Measurements from ENCODE around the gene KCTD14. TPM values are rescaled to one million over a fixed set of nuclear protein-coding genes. Genes with fewer than 3 reads are reported as not detected.
A peak's percentile ranks its signal among the peaks of the same experiment; 100 is the strongest.

The KCTD14 gene
- total RNA-seq, 2 donors from 2014 or later: 8.6 to 12.8 TPM

DNA sequence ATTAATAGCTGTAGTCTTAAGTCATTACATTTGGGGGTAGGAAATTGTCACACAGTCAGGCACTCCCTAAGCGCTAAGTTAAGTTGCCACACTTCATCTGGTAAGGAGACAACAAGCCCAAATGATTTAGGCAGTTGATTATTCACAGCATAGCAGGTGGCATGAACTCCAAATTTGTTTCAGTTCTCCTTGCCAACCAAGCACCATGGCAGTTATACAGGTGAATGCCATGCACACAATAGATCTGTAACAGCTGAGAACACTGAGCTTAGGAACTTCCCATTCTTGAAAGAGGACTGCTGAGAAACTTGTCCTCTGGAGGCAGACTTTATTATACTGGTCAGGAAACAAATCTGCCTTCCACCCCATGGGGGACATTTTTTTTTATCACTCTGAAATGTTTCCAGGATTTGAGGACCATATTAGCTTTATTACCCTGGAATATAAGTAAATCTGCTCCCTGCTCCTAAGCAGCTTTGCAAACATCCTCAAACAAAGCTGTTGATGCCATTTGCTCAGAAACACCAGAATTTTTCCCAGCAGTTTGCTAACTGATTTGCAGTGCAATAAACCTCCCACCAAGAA is 23.5 kb downstream of the KCTD14 start:
- no peak overlapping the region for H3K27ac ChIP-seq (ENCODE audit: low read depth, low read length)
- no peaks in the 10 kb centered on the region for H3K36me3 ChIP-seq (ENCODE audit: control insufficient read depth, insufficient read depth, low read length)
- peaks cover 8% of the 10 kb centered on the region for H3K27me3 Mint-ChIP-seq (ENCODE audit: insufficient read depth)
- H3K9me3 ChIP-seq (ENCODE audit: control insufficient read depth, low read length): no peaks in the 10 kb centered on the region
- TF ChIP-seq, protein P1, sequence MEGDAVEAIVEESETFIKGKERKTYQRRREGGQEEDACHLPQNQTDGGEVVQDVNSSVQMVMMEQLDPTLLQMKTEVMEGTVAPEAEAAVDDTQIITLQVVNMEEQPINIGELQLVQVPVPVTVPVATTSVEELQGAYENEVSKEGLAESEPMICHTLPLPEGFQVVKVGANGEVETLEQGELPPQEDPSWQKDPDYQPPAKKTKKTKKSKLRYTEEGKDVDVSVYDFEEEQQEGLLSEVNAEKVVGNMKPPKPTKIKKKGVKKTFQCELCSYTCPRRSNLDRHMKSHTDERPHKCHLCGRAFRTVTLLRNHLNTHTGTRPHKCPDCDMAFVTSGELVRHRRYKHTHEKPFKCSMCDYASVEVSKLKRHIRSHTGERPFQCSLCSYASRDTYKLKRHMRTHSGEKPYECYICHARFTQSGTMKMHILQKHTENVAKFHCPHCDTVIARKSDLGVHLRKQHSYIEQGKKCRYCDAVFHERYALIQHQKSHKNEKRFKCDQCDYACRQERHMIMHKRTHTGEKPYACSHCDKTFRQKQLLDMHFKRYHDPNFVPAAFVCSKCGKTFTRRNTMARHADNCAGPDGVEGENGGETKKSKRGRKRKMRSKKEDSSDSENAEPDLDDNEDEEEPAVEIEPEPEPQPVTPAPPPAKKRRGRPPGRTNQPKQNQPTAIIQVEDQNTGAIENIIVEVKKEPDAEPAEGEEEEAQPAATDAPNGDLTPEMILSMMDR (conservative IDR thresholded peaks at IDR 0.05): no peak
- no peak overlapping the region for H3K9ac ChIP-seq (ENCODE audit: extremely low read depth, low read length, poor library complexity, severe bottlenecking)
- no peak overlapping the region for H3K4me3 ChIP-seq (ENCODE audit: low read length)
- no peaks in the 10 kb centered on the region for H3K27me3 ChIP-seq (ENCODE audit: control insufficient read depth, insufficient read depth, low read length, poor library complexity, severe bottlenecking)
- 90 to 98% methylated on average over 1 of the region's 1 CpG for WGBS, 2 experiments (ENCODE audit: insufficient coverage in 1 of 2, insufficient read length in 1 of 2)
- H3K4me1 Mint-ChIP-seq: peaks cover 9% of the 10 kb centered on the region
- no peak for DNase-seq
- no peaks in the 10 kb centered on the region for H3K36me3 Mint-ChIP-seq (ENCODE audit: low read depth)
- no peaks in the 10 kb centered on the region for H3K4me1 ChIP-seq (ENCODE audit: control insufficient read depth, insufficient read depth, low read length)
- no peak overlapping the region for H3K4me3 Mint-ChIP-seq
- no peaks in the 10 kb centered on the region for H3K9me3 Mint-ChIP-seq
- H3K27ac Mint-ChIP-seq: no peak overlapping the region

DNA sequence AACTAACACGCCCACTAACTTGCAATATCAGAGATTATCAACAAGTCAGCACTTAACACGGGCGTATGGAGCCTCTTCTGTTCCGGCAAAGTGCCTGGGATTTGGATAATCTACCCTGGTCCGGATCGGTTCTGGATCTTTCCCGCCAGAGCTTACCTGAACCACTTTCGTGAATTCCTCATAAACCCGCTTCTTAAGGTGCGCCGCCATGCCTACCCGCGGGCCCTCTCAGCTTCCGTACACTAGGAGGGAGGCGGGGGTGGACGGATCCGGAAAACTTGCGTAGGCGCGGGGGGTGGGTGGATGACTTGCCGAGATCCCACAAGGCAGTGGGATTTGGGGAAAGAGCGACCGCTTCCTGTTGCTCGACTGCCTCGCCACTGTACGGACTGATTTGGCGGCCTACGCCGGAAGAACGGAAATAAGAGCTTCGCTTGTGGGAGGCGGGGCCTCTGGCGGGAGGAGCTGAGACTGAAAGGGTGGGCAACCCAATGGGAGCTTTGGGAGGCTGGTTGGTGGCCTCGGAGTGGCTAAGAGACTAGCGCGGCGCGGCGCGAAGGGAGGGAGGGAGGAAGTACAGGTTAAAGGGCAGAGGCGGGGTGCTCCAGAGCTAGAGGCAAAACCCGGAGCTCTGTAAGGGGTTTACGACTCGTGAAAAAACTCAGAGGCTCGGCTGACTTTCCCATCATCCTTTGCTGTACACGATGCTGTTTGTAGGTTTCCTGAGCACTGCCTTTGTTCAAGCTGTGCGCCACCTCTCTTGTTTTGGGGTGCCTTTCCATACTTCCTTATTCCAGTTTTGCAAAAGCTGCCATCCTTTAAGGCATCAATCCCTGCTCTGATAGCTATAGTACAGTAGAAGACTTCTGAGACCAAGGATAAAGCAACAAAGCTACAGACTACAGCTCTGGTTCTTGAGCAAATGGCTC is 28.4 kb downstream of the KCTD14 start, which contains the start of gene INTS4:
Gene INTS4 (minus strand): TSS at position 235 of the 929 bp plus-strand sequence. CDS start 25 bp downstream, at position 210.
- H3K9me3 ChIP-seq (ENCODE audit: control insufficient read depth, low read length): no peaks in the 10 kb centered on the region
- no peaks in the 10 kb centered on the region for H3K4me1 ChIP-seq (ENCODE audit: control insufficient read depth, insufficient read depth, low read length)
- peaks cover 2% of the 10 kb centered on the region for H3K27me3 Mint-ChIP-seq (ENCODE audit: insufficient read depth)
- H3K9me3 Mint-ChIP-seq: no peaks in the 10 kb centered on the region
- peaks cover 3% of the 10 kb centered on the region for H3K4me1 Mint-ChIP-seq
- H3K4me3 ChIP-seq (ENCODE audit: low read length): peak within 1 kb of the TSS; percentile 96
- 0 to 1% methylated on average over 24 to 47 of the region's 47 CpGs for WGBS, 2 experiments (ENCODE audit: insufficient coverage in 1 of 2, insufficient read length in 1 of 2)
- H3K36me3 Mint-ChIP-seq (ENCODE audit: low read depth): peaks cover 6% of the 10 kb centered on the region
- peak; percentile 100 for DNase-seq
- H3K36me3 ChIP-seq (ENCODE audit: control insufficient read depth, insufficient read depth, low read length): peaks cover 7% of the 10 kb centered on the region
- peak within 1 kb of the TSS; percentile 91 for H3K4me3 Mint-ChIP-seq
- H3K27ac ChIP-seq (ENCODE audit: low read depth, low read length): peak within 1 kb of the TSS; percentile 86
- no peaks in the 10 kb centered on the region for H3K27me3 ChIP-seq (ENCODE audit: control insufficient read depth, insufficient read depth, low read length, poor library complexity, severe bottlenecking)
- peak within 1 kb of the TSS; percentile 83 for H3K9ac ChIP-seq (ENCODE audit: extremely low read depth, low read length, poor library complexity, severe bottlenecking)
- peak within 1 kb of the TSS; percentile 92 for H3K27ac Mint-ChIP-seq
- TF ChIP-seq, protein P1 (conservative IDR thresholded peaks at IDR 0.05): no peak

DNA sequence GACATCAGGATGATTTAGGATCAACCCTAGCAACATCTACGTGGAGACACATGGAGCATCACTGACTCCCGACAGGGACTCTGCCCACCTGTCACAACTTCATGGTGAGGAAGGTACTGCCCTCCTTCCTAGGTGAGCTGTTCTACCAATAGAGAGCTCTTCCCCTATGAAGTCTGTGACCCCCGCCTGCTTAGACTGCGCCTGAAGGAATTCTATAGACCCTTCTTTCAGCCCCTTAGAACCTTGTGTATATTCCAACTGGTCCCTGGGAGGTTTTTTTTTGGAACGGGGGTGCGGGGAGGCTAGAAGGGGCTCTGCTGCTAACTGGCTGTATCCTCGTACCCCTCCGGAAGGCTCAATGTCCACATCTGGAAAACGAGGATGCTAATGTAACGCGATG is 29.2 kb downstream of the KCTD14 start:
- Histone ChIP-seq H3K4me3 (ENCODE audit: low read length) (peak overlapping the region; percentile 96), H3K27me3 (ENCODE audit: control insufficient read depth, insufficient read depth, low read length, poor library complexity, severe bottlenecking) (no peaks in the 10 kb centered on the region), H3K9ac (ENCODE audit: extremely low read depth, low read length, poor library complexity, severe bottlenecking) (peak overlapping the region; percentile 83), H3K27ac (ENCODE audit: low read depth, low read length) (no peak overlapping the region), H3K36me3 (ENCODE audit: control insufficient read depth, insufficient read depth, low read length) (peaks cover 11% of the 10 kb centered on the region), H3K9me3 (ENCODE audit: control insufficient read depth, low read length) (no peaks in the 10 kb centered on the region), H3K4me1 (ENCODE audit: control insufficient read depth, insufficient read depth, low read length) (no peaks in the 10 kb centered on the region)
- Mint-ChIP-seq H3K27me3 (ENCODE audit: insufficient read depth) (peaks cover 2% of the 10 kb centered on the region), H3K4me3 (peak overlapping the region; percentile 91), H3K4me1 (peaks cover 3% of the 10 kb centered on the region), H3K27ac (peak overlapping the region; percentile 92), H3K9me3 (no peaks in the 10 kb centered on the region), H3K36me3 (ENCODE audit: low read depth) (peaks cover 6% of the 10 kb centered on the region)
- DNase-seq: peak; percentile 49
- TF ChIP-seq, protein P1 (conservative IDR thresholded peaks at IDR 0.05): no peak
- WGBS, 2 experiments (ENCODE audit: insufficient coverage in 1 of 2, insufficient read length in 1 of 2): 10 to 15% methylated on average over 4 to 9 of the region's 11 CpGs

All from endodermal cell (in vitro differentiated cells).